ENCODE measurements around the gene KRT6A. TPM values are rescaled to one million over a fixed set of nuclear protein-coding genes. Genes with fewer than 3 reads are reported as not detected.
A peak's percentile ranks its signal among the peaks of the same experiment; 100 is the strongest.

KRT6A gene
- total and polyA plus RNA-seq, 12 donors: 0.24 to 2.7 (median 0.66) TPM; not detected in 8

GRCh38 chr12:52496590-52497071, 3.6 kb upstream of the KRT6A start:
- H3K27ac ChIP-seq: peak overlapping the region in 1 of 5 donors; percentile 79
- intact Hi-C loops (cut with DNase I): no loop called here
- no peak for DNase-seq

GRCh38 chr12:52496054-52496453, 3.0 kb upstream of the KRT6A start:
- no peaks in the 10 kb centered on the region for H3K9me3 ChIP-seq (replicated peaks in 1 of 3)
- peak overlapping the region in 1 of 5 donors; percentile 79 for H3K27ac ChIP-seq
- DNase-seq: no peak
- H3K36me3 ChIP-seq (replicated peaks in 1 of 2): no peaks in the 10 kb centered on the region
- no peak for TF ChIP-seq CTCF (IDR thresholded peaks at IDR 0.05)
- TF ChIP-seq POLR2A (IDR thresholded peaks at IDR 0.05): no peak
- H3K4me1 ChIP-seq (replicated peaks in 1 of 2): no peaks in the 10 kb centered on the region
- H3K4me3 ChIP-seq: no peak overlapping the region
- H3K27me3 ChIP-seq: no peaks in the 10 kb centered on the region
- intact Hi-C loops (cut with DNase I): no loop called here
- 63 to 81% (median 76%) methylated on average over 2 of the region's 2 CpGs for WGBS, 4 donors

More at GRCh38 chr12:52496590-52497071, 3.6 kb upstream of the KRT6A start:
- H3K4me3 ChIP-seq: no peak overlapping the region
- TF ChIP-seq POLR2A (IDR thresholded peaks at IDR 0.05): no peak
- TF ChIP-seq CTCF (IDR thresholded peaks at IDR 0.05): no peak
- no peaks in the 10 kb centered on the region for H3K4me1 ChIP-seq (replicated peaks in 1 of 2)
- H3K27me3 ChIP-seq: no peaks in the 10 kb centered on the region
- no peaks in the 10 kb centered on the region for H3K9me3 ChIP-seq (replicated peaks in 1 of 3)
- no peaks in the 10 kb centered on the region for H3K36me3 ChIP-seq (replicated peaks in 1 of 2)
- 63 to 77% (median 67%) methylated on average over 4 of the region's 4 CpGs for WGBS, 4 donors

- H3K4me3 ChIP-seq: no peak overlapping the region
- peak overlapping the region in 1 of 5 donors; percentile 79 for H3K27ac ChIP-seq
- no peaks in the 10 kb centered on the region for H3K27me3 ChIP-seq
- TF ChIP-seq POLR2A (IDR thresholded peaks at IDR 0.05) (no peak), CTCF (IDR thresholded peaks at IDR 0.05) (no peak)
- H3K4me1 ChIP-seq (replicated peaks in 1 of 2): no peaks in the 10 kb centered on the region
- H3K36me3 ChIP-seq (replicated peaks in 1 of 2): no peaks in the 10 kb centered on the region
- H3K9me3 ChIP-seq (replicated peaks in 1 of 3): no peaks in the 10 kb centered on the region
- 38 to 53% (median 46%) methylated on average over 3 of the region's 3 CpGs for WGBS, 4 donors
- intact Hi-C loops (cut with DNase I): no loop called here
- no peak for DNase-seq
These were observed 2.3 kb upstream of the KRT6A start for GRCh38 chr12:52495389-52495788.

GRCh38 chr12:52494518-52494917, 1.5 kb upstream of the KRT6A start:
- Histone ChIP-seq H3K9me3 (replicated peaks in 1 of 3) (no peaks in the 10 kb centered on the region), H3K27me3 (no peaks in the 10 kb centered on the region), H3K27ac (peak overlapping the region in 1 of 5 donors; percentile 79), H3K4me3 (no peak overlapping the region), H3K36me3 (replicated peaks in 1 of 2) (no peaks in the 10 kb centered on the region), H3K4me1 (replicated peaks in 1 of 2) (no peaks in the 10 kb centered on the region)
- peak in 6 of 7 donors; percentile 27 to 62 (median 38) for DNase-seq
- intact Hi-C loops (cut with DNase I): no loop called here
- TF ChIP-seq CTCF (IDR thresholded peaks at IDR 0.05) (no peak), POLR2A (IDR thresholded peaks at IDR 0.05) (no peak)
- WGBS, 4 donors: 38 to 61% (median 54%) methylated on average over 4 of the region's 4 CpGs

Measured in adrenal gland (tissue), 12 donors.